Tibial artery (tissue), 4 donors: ENCODE measurements around the gene ASIC2.

Experiments used
- DNase-seq, 2 donors: peaks; one replicate each; pipeline ENCODE4 v3.0.0-alpha.2; 2019
- H3K27ac ChIP-seq, 2 donors: fragments of 200-600 bp; sonication (generic) in 1 of 2; 1 replicate in 1 of 2; 2 replicates in 1 of 2; pipeline ENCODE4 v1.5.1; 2018 to 2019; ENCODE audit warnings: mild to moderate bottlenecking in 1 of 2
- H3K27me3 ChIP-seq, 2 donors: fragments of 200-600 bp; sonication (generic) in 1 of 2; one replicate each; pipeline versions ENCODE4 v1.5.1 to v1.6.0; 2016 to 2019
- H3K36me3 ChIP-seq, 3 donors: fragments of 200-600 bp; sonication (generic) in 2 of 3; one replicate each; pipeline ENCODE4 v1.5.1; 2016 to 2019; ENCODE audit warnings: mild to moderate bottlenecking in 2 of 3
- H3K4me1 ChIP-seq, 4 donors: fragments of 200-600 bp; sonication (generic) in 2 of 4; 1 replicate in 3 of 4; 2 replicates in 1 of 4; pipeline ENCODE4 v1.5.1; 2016 to 2019
- H3K4me3 ChIP-seq, 2 donors: fragments of 200-600 bp; sonication (generic) in 1 of 2; 1 replicate in 1 of 2; 2 replicates in 1 of 2; pipeline ENCODE4 v1.5.1; 2018 to 2019; ENCODE audit warnings: mild to moderate bottlenecking in 2 of 2
- H3K9me3 ChIP-seq, 3 donors: fragments of 200-600 bp; sonication (generic) in 1 of 3; one replicate each; pipeline ENCODE4 v1.5.1; 2016 to 2019
- CTCF ChIP-seq, 2 experiments: fragments of 200-600 bp in 1 of 2; fragments of 450-650 bp in 1 of 2; IDR thresholded peaks; one replicate each; pipeline ENCODE4 v1.5.1; 2017 to 2019; ENCODE audit warnings: antibody characterized with exemption in 2 of 2, mild to moderate bottlenecking in 1 of 2, moderate library complexity in 1 of 2
- intact Hi-C: fragments of 100-400 bp; cut with DNase I; formaldehyde crosslinking; loops from one replicate; pipeline ENCODE4 v1.15.0; 2023; ENCODE audit warnings: low total_unique reads

ASIC2 gene

GRCh38 chr17:33013596-33014375 is 279.3 kb downstream of the ASIC2 start:
- TF ChIP-seq CTCF (IDR thresholded peaks at IDR 0.05), result no peak
- no peak for DNase-seq
- no peaks in the 10 kb centered on the region for H3K9me3 ChIP-seq
- H3K27ac ChIP-seq, result no peak overlapping the region
- intact Hi-C loops, result loop anchor here (10.0 kb wide), 1 partner anchor 561 kb away; no protein-coding TSS in a partner anchor
- H3K4me1 ChIP-seq, result peaks cover 0 to 11% (median 3%) of the 10 kb centered on the region in 4 donors
- H3K36me3 ChIP-seq, result no peaks in the 10 kb centered on the region
- no peak overlapping the region for H3K4me3 ChIP-seq
- H3K27me3 ChIP-seq, result no peaks in the 10 kb centered on the region

GRCh38 chr17:33012522-33013033 is 280.5 kb downstream of the ASIC2 start:
- H3K27ac ChIP-seq, result no peak overlapping the region
- intact Hi-C loops, result loop anchor here (10.0 kb wide), 1 partner anchor 562 kb away; no protein-coding TSS in a partner anchor
- H3K9me3 ChIP-seq, result no peaks in the 10 kb centered on the region
- no peak for DNase-seq
- H3K4me1 ChIP-seq, result peaks cover 0 to 11% (median 3%) of the 10 kb centered on the region in 4 donors
- H3K27me3 ChIP-seq, result no peaks in the 10 kb centered on the region
- no peaks in the 10 kb centered on the region for H3K36me3 ChIP-seq
- H3K4me3 ChIP-seq, result no peak overlapping the region
- TF ChIP-seq CTCF (IDR thresholded peaks at IDR 0.05), result no peak

GRCh38 chr17:33009636-33010035 is 283.5 kb downstream of the ASIC2 start:
- no peaks in the 10 kb centered on the region for H3K9me3 ChIP-seq
- TF ChIP-seq CTCF (IDR thresholded peaks at IDR 0.05), result no peak

GRCh38 chr17:33007186-33007585 is 285.9 kb downstream of the ASIC2 start:
- Histone ChIP-seq H3K4me3 (no peak overlapping the region), H3K4me1 (peaks cover 0 to 7% (median 3%) of the 10 kb centered on the region in 4 donors), H3K9me3 (no peaks in the 10 kb centered on the region), H3K27ac (no peak overlapping the region), H3K27me3 (peaks cover 0 to 3% of the 10 kb centered on the region in 2 donors), H3K36me3 (no peaks in the 10 kb centered on the region)
- intact Hi-C loops, result no loop called here
- no peak for DNase-seq
- no peak for TF ChIP-seq CTCF (IDR thresholded peaks at IDR 0.05)

More at GRCh38 chr17:33009636-33010035, 283.5 kb downstream of the ASIC2 start:
- DNase-seq, result no peak
- Histone ChIP-seq H3K27ac (no peak overlapping the region), H3K4me1 (peaks cover 0 to 11% (median 3%) of the 10 kb centered on the region in 4 donors), H3K4me3 (no peak overlapping the region), H3K36me3 (no peaks in the 10 kb centered on the region), H3K27me3 (peaks cover 0 to 3% of the 10 kb centered on the region in 2 donors)
- intact Hi-C loops, result loop anchor here (10.0 kb wide), 1 partner anchor 565 kb away; no protein-coding TSS in a partner anchor

- Histone ChIP-seq H3K4me3 (no peak overlapping the region), H3K4me1 (peaks cover 0 to 9% (median 8%) of the 10 kb centered on the region in 4 donors), H3K36me3 (no peaks in the 10 kb centered on the region), H3K27me3 (peaks cover 0 to 8% of the 10 kb centered on the region in 2 donors), H3K9me3 (no peaks in the 10 kb centered on the region), H3K27ac (no peak overlapping the region)
- no peak for TF ChIP-seq CTCF (IDR thresholded peaks at IDR 0.05)
- intact Hi-C loops, result no loop called here
- DNase-seq, result no peak
Observed at GRCh38 chr17:33002246-33002645, 290.8 kb downstream of the ASIC2 start.
